GM12891 (cell line): ENCODE measurements around the gene ZNF587B.
A peak's percentile ranks its signal among the peaks of the same experiment; 100 is the strongest.
"Not testable (repeated sequence)": the region's sequence is repeated elsewhere in the genome, so short reads cannot be mapped to it uniquely, and the experiment has no call there.

Experiments
- DNase-seq: peaks from one replicate; pipeline ENCODE4 v3.0.0; 2011; ENCODE audit warnings: low spot score; ENCODE audit not compliant: insufficient read length
- FAIRE-seq: peaks from 2 replicates; lab custom pipeline; 2011; peaks lifted over from hg19 to GRCh38; lab: Jason Lieb, UNC
- PAX5 ChIP-seq: IDR thresholded peaks from 2 replicates; pipeline ENCODE4 v1.6.1; 2011; ENCODE audit warnings: low read length, moderate library complexity, mild to moderate bottlenecking; ENCODE audit not compliant: insufficient read depth, severe bottlenecking
- POLR2A ChIP-seq: IDR thresholded peaks from 2 replicates; pipeline ENCODE4 v1.6.1; 2011; ENCODE audit warnings: low read depth, low read length, control low read depth
- POLR2AphosphoS5 ChIP-seq: IDR thresholded peaks from 2 replicates; pipeline ENCODE4 v1.6.1; 2011; ENCODE audit warnings: low read depth, low read length, control low read depth
- POU2F2 ChIP-seq: IDR thresholded peaks from 2 replicates; pipeline ENCODE4 v1.6.1; 2011; ENCODE audit warnings: low read depth, mild to moderate bottlenecking, control low read depth, low read length, moderate library complexity
- SPI1 ChIP-seq: IDR thresholded peaks from 2 replicates; pipeline ENCODE4 v1.6.1; 2011; ENCODE audit warnings: low read depth, low read length, control low read depth
- TAF1 ChIP-seq: IDR thresholded peaks from 2 replicates; pipeline ENCODE4 v1.6.1; 2011; ENCODE audit warnings: low read depth, low read length, control low read depth

Gene ZNF587B

DNA sequence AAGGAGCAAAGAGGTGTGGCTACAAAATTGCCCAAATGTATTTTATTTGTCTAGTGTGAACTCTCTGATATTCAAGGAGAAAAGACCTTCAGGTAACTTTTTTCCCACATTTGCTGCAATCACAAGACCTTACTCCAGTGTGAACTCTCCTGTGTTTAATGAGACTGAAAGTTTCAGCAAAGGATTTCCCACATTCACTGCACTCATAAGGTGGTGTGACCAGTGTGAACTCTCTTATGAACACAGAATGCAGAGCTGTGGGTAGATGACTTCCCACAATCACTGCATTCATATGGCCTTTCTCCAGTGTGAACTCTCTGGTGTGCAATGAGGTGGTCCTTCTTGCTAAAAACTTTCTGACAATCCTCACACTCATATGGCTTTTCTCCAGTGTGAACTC is 42.4 kb downstream of the ZNF587B start:
- FAIRE-seq, result no peak
- TF ChIP-seq PAX5, result no peak
- TF ChIP-seq TAF1, result no peak
- TF ChIP-seq POU2F2, result no peak
- no peak for TF ChIP-seq SPI1
- 0 out of 2 replicates have a peak, but pooled peaks have one; percentile 9 for TF ChIP-seq POLR2AphosphoS5

GRCh38 chr19:57873883-57874799 is 44.0 kb downstream of the ZNF587B start:
- DNase-seq, FAIRE-seq: not testable (repeated sequence)

More for the DNA sequence above, 42.4 kb downstream of the ZNF587B start:
- no peak for DNase-seq

GRCh38 chr19:57886046-57886445 is 55.9 kb downstream of the ZNF587B start:
- no peak for FAIRE-seq
- no peak for DNase-seq
- TF ChIP-seq POLR2AphosphoS5, result no peak
- no peak for TF ChIP-seq PAX5
- no peak for TF ChIP-seq POLR2A
- no peak for TF ChIP-seq TAF1

- DNase-seq, result no peak
- no peak for TF ChIP-seq POLR2A
- TF ChIP-seq SPI1, result no peak
- no peak for TF ChIP-seq TAF1
- TF ChIP-seq POU2F2, result no peak
- TF ChIP-seq POLR2AphosphoS5, result no peak
- no peak for TF ChIP-seq PAX5
- peak; percentile 54 for FAIRE-seq
Observed at GRCh38 chr19:57887195-57887941, 57.3 kb downstream of the ZNF587B start.

- FAIRE-seq, result peak; percentile 83
- no peak for DNase-seq
- no peak for TF ChIP-seq PAX5
- TF ChIP-seq TAF1, result no peak
- no peak for TF ChIP-seq SPI1
- no peak for TF ChIP-seq POLR2AphosphoS5
- TF ChIP-seq POU2F2, result no peak
- no peak for TF ChIP-seq POLR2A
Observed at GRCh38 chr19:57888107-57888559, 58.0 kb downstream of the ZNF587B start.

GRCh38 chr19:57888560-57889231 is 58.6 kb downstream of the ZNF587B start, which contains the start of gene ZNF814:
ZNF814 (minus strand) TSS chr19:57889037; CDS start chr19:57888802, 235 bp downstream.
- TF ChIP-seq SPI1 (no peak), PAX5 (no peak), POLR2AphosphoS5 (peak; percentile 69), TAF1 (peak; percentile 53), POLR2A (peak; percentile 80)
- peak; percentile 93 for FAIRE-seq
- peak; percentile 51 for DNase-seq

DNA sequence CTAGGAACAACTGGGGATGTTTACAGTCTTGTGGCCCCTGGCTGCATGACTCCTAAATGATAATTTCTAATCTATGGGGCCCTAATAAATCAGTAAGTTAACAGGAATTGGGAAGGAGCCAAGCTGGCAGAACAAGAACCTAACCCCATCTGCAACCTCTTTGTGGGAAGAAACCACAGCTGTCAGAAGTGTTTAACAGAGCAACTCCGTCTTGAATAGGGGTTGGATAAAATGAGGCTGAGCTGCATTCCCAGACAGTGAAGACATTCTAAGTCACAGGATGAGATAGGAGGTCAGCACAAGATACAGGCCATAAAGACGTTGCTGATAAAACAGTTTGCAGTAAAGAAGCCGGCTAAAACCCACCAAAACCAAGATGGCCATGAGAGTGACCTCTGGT is 60.6 kb downstream of the ZNF587B start:
- DNase-seq, FAIRE-seq: not testable (repeated sequence)
